Measurements from ENCODE around the gene CRYZL1. TPM values are rescaled to one million over a fixed set of nuclear protein-coding genes. Genes with fewer than 3 reads are reported as not detected.
A peak's percentile ranks its signal among the peaks of the same experiment; 100 is the strongest.

Gene CRYZL1
- total RNA-seq, 1 experiment from 2014 or later = 13.5 TPM

DNA sequence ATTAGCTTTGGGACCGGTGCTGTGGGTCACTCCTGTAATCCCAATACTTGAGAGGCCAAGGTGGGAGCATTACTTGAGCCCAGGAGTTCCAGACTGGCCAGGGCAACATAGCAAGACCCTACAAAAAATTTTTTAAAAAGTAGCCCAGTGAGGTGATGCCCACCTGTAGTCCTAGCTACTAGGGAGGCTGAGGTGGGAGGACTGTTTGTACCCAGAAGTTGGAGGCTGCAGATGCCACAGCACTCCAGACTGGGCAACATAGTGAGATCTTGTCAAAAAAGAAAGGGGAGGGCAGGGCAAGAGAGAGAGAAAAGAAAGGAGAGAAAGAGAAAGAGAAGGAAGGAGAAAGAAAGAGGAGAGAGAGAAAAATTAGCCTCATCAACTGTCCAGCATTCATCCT lies 7.0 kb upstream of the CRYZL1 start:
- Histone ChIP-seq H3K27ac (ENCODE audit: insufficient read length, low read depth, low read length) (no peak overlapping the region), H3K4ac (ENCODE audit: low read depth, low read length) (no peak overlapping the region), H3K79me2 (ENCODE audit: insufficient read depth, low read length) (peaks cover 61% of the 10 kb centered on the region; the same call in 1 of the 2 replicates), H4K20me1 (ENCODE audit: control insufficient read depth, insufficient read depth, insufficient read length) (no peaks in the 10 kb centered on the region), H2BK120ac (ENCODE audit: low read depth, low read length, poor library complexity, severe bottlenecking) (no peak overlapping the region), H4K5ac (ENCODE audit: insufficient read length, low read depth, low read length) (no peak overlapping the region), H2AFZ (ENCODE audit: low read length) (no peak overlapping the region), H4K91ac (ENCODE audit: insufficient read length, low read depth, low read length) (no peak overlapping the region), H3K14ac (ENCODE audit: insufficient read depth, low read length) (no peak overlapping the region), H3K27me3 (ENCODE audit: insufficient read depth, low read length) (no peaks in the 10 kb centered on the region), H2BK20ac (ENCODE audit: low read depth, low read length, poor library complexity, severe bottlenecking) (no peak overlapping the region), H3K23me2 (ENCODE audit: insufficient read length, low read depth, low read length, poor library complexity, severe bottlenecking) (peaks cover 4% of the 10 kb centered on the region), H2BK12ac (ENCODE audit: insufficient read length, low read depth, low read length) (no peak overlapping the region), H2AK5ac (ENCODE audit: insufficient read length, low read length) (no peak overlapping the region), H3K4me2 (ENCODE audit: insufficient read depth, insufficient read length, low read length) (no peak overlapping the region), H3K9ac (ENCODE audit: extremely low read depth, insufficient read length, low read length) (no peak overlapping the region), H3T11ph (ENCODE audit: low read length) (no peak overlapping the region), H3K18ac (ENCODE audit: insufficient read length, low read depth, low read length) (no peak overlapping the region), H2BK15ac (ENCODE audit: low read depth, low read length) (no peak overlapping the region), H3K56ac (ENCODE audit: insufficient read length, low read depth, low read length) (no peak overlapping the region), H3K9me3 (ENCODE audit: control insufficient read depth, low read depth, low read length) (no peaks in the 10 kb centered on the region), H3K79me1 (ENCODE audit: insufficient read depth, low read depth, low read length, poor library complexity, severe bottlenecking) (peaks cover 6% of the 10 kb centered on the region), H3K4me1 (ENCODE audit: insufficient read depth, low read length) (peaks cover 12% of the 10 kb centered on the region), H4K8ac (replicated peaks; ENCODE audit: insufficient read length, low read depth, low read length) (no peak overlapping the region), H3K23ac (ENCODE audit: insufficient read length, low read depth, low read length) (no peak overlapping the region), H2BK5ac (ENCODE audit: insufficient read length, low read length) (no peak overlapping the region)
- Mint-ChIP-seq H3K4me1 (peaks cover 61 to 66% of the 10 kb centered on the region in 2 experiments), H3K9me3 (no peaks in the 10 kb centered on the region), H3K36me3 (ENCODE audit: insufficient read depth in 1 of 3, low read depth in 3 of 3) (peaks cover 0 to 9% (median 2%) of the 10 kb centered on the region in 3 experiments; a peak in 4 of 7 replicates), H3K27ac (peak overlapping the region in 1 of 3 experiments; percentile 45; a peak in 1 of 7 replicates), H3K4me3 (no peak overlapping the region), H3K27me3 (ENCODE audit: low read depth) (no peaks in the 10 kb centered on the region)
- TF ChIP-seq, protein P1, sequence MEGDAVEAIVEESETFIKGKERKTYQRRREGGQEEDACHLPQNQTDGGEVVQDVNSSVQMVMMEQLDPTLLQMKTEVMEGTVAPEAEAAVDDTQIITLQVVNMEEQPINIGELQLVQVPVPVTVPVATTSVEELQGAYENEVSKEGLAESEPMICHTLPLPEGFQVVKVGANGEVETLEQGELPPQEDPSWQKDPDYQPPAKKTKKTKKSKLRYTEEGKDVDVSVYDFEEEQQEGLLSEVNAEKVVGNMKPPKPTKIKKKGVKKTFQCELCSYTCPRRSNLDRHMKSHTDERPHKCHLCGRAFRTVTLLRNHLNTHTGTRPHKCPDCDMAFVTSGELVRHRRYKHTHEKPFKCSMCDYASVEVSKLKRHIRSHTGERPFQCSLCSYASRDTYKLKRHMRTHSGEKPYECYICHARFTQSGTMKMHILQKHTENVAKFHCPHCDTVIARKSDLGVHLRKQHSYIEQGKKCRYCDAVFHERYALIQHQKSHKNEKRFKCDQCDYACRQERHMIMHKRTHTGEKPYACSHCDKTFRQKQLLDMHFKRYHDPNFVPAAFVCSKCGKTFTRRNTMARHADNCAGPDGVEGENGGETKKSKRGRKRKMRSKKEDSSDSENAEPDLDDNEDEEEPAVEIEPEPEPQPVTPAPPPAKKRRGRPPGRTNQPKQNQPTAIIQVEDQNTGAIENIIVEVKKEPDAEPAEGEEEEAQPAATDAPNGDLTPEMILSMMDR (conservative IDR thresholded peaks at IDR 0.05) = no peak
- no peak for DNase-seq
- no CpG with 5 or more reads among the region's 1 CpG for WGBS (ENCODE audit: extremely low coverage, insufficient read length, low lambda C conversion rate)
